ENCODE data around the gene ARHGAP20.

ARHGAP20 gene

GRCh38 chr11:110724358-110724757, 12.1 kb upstream of the ARHGAP20 start:
- no peaks in the 10 kb centered on the region for H3K9me2 ChIP-seq (replicated peaks; ENCODE audit: insufficient read depth, low read length)
- no peaks in the 10 kb centered on the region for H3K4me1 ChIP-seq (ENCODE audit: low read length)
- no peak overlapping the region for H3K9ac ChIP-seq (ENCODE audit: low read length)
- no peak overlapping the region for H3K27ac ChIP-seq (ENCODE audit: low read length)
- no peaks in the 10 kb centered on the region for H4K20me1 ChIP-seq (ENCODE audit: insufficient read depth, low read length)
- H3F3A ChIP-seq (ENCODE audit: insufficient read depth, low read length) = no peaks in the 10 kb centered on the region
- no peak overlapping the region for H3K4me2 ChIP-seq (ENCODE audit: low read depth, low read length)
- H3K27me3 ChIP-seq (replicated peaks; ENCODE audit: insufficient read depth, low read length) = no peaks in the 10 kb centered on the region
- no peaks in the 10 kb centered on the region for H3K79me2 ChIP-seq (ENCODE audit: low read length)
- DNase-seq = no peak
- TF ChIP-seq EZH2phosphoT487 (IDR thresholded peaks at IDR 0.05; ENCODE audit: low read length) (no peak), CTCF (IDR thresholded peaks at IDR 0.05; ENCODE audit: low read length) (no peak), EZH2 (optimal IDR thresholded peaks at IDR 0.05; ENCODE audit: low read depth, low read length) (no peak)
- no peaks in the 10 kb centered on the region for H3K36me3 ChIP-seq (replicated peaks; ENCODE audit: insufficient read depth, low read length)
- H3K4me3 ChIP-seq (ENCODE audit: low read length) = no peak overlapping the region
- no peak overlapping the region for H2AFZ ChIP-seq (ENCODE audit: low read length)
- no peaks in the 10 kb centered on the region for H3K9me3 ChIP-seq (replicated peaks; ENCODE audit: insufficient read depth, low read length)

GRCh38 chr11:110720431-110721275, 8.4 kb upstream of the ARHGAP20 start:
- Histone ChIP-seq H3K9me3 (replicated peaks; ENCODE audit: insufficient read depth, low read length) (no peaks in the 10 kb centered on the region), H3F3A (ENCODE audit: insufficient read depth, low read length) (no peaks in the 10 kb centered on the region), H3K36me3 (replicated peaks; ENCODE audit: insufficient read depth, low read length) (no peaks in the 10 kb centered on the region), H2AFZ (ENCODE audit: low read length) (no peak overlapping the region), H3K9me2 (replicated peaks; ENCODE audit: insufficient read depth, low read length) (no peaks in the 10 kb centered on the region), H3K4me1 (ENCODE audit: low read length) (no peaks in the 10 kb centered on the region), H3K79me2 (ENCODE audit: low read length) (no peaks in the 10 kb centered on the region), H4K20me1 (ENCODE audit: insufficient read depth, low read length) (no peaks in the 10 kb centered on the region), H3K9ac (ENCODE audit: low read length) (no peak overlapping the region), H3K4me2 (ENCODE audit: low read depth, low read length) (no peak overlapping the region), H3K4me3 (ENCODE audit: low read length) (no peak overlapping the region), H3K27ac (ENCODE audit: low read length) (no peak overlapping the region), H3K27me3 (replicated peaks; ENCODE audit: insufficient read depth, low read length) (no peaks in the 10 kb centered on the region)
- TF ChIP-seq EZH2 (optimal IDR thresholded peaks at IDR 0.05; ENCODE audit: low read depth, low read length) (no peak), CTCF (IDR thresholded peaks at IDR 0.05; ENCODE audit: low read length) (no peak), EZH2phosphoT487 (IDR thresholded peaks at IDR 0.05; ENCODE audit: low read length) (no peak)
- no peak for DNase-seq

- Histone ChIP-seq H3K27me3 (replicated peaks; ENCODE audit: insufficient read depth, low read length) (no peaks in the 10 kb centered on the region), H3K4me2 (ENCODE audit: low read depth, low read length) (no peak overlapping the region), H3K36me3 (replicated peaks; ENCODE audit: insufficient read depth, low read length) (no peaks in the 10 kb centered on the region), H3K9me2 (replicated peaks; ENCODE audit: insufficient read depth, low read length) (no peaks in the 10 kb centered on the region), H3K27ac (ENCODE audit: low read length) (no peak overlapping the region), H3K9me3 (replicated peaks; ENCODE audit: insufficient read depth, low read length) (no peaks in the 10 kb centered on the region), H3K79me2 (ENCODE audit: low read length) (no peaks in the 10 kb centered on the region), H3K9ac (ENCODE audit: low read length) (no peak overlapping the region), H3F3A (ENCODE audit: insufficient read depth, low read length) (no peaks in the 10 kb centered on the region), H3K4me1 (ENCODE audit: low read length) (no peaks in the 10 kb centered on the region; the same call in 1 of the 2 replicates), H2AFZ (ENCODE audit: low read length) (no peak overlapping the region), H3K4me3 (ENCODE audit: low read length) (no peak overlapping the region), H4K20me1 (ENCODE audit: insufficient read depth, low read length) (no peaks in the 10 kb centered on the region)
- TF ChIP-seq EZH2 (optimal IDR thresholded peaks at IDR 0.05; ENCODE audit: low read depth, low read length) = no peak
- TF ChIP-seq CTCF (IDR thresholded peaks at IDR 0.05; ENCODE audit: low read length) = no peak
- TF ChIP-seq EZH2phosphoT487 (IDR thresholded peaks at IDR 0.05; ENCODE audit: low read length) = no peak
- no peak for DNase-seq
Observed at GRCh38 chr11:110716361-110716760, 4.1 kb upstream of the ARHGAP20 start.
